ENCODE data around the gene RIT2. TPM values are rescaled to one million over a fixed set of nuclear protein-coding genes. Genes with fewer than 3 reads are reported as not detected.

The RIT2 gene
- polyA plus RNA-seq, 1 of the 3 experiments (the other 2 are of a cell fraction) = not detected

- no peaks in the 10 kb centered on the region for H3K79me2 ChIP-seq (ENCODE audit: insufficient read depth)
- H3K9ac ChIP-seq = no peak overlapping the region
- H3K9me3 ChIP-seq = no peaks in the 10 kb centered on the region
- H3K4me3 ChIP-seq (ENCODE audit: low read depth in 2 of 2, low read length in 1 of 2) = no peak overlapping the region
- no peaks in the 10 kb centered on the region for H3K36me3 ChIP-seq (replicated peaks in 1 of 2; ENCODE audit: control insufficient read depth in 1 of 2, insufficient read depth in 2 of 2, low read length in 1 of 2)
- WGBS (ENCODE audit: low lambda C conversion rate) = 43% methylated on average over 1 of the region's 1 CpG
- no peaks in the 10 kb centered on the region for H3K27me3 ChIP-seq (ENCODE audit: insufficient read depth)
- no peaks in the 10 kb centered on the region; a peak in 1 of 4 replicates for H3K4me1 ChIP-seq (ENCODE audit: control insufficient read depth in 1 of 2, insufficient read depth in 2 of 2, low read depth in 1 of 2, low read length in 1 of 2)
- ChIA-PET POLR2A (no interaction called here), CTCF (no interaction called here)
- H4K20me1 ChIP-seq (ENCODE audit: insufficient read depth) = no peaks in the 10 kb centered on the region
- no peaks in the 10 kb centered on the region for H3F3A ChIP-seq (replicated peaks; ENCODE audit: insufficient read depth)
- no peak overlapping the region for H3K4me2 ChIP-seq
- H3K9me2 ChIP-seq = no peaks in the 10 kb centered on the region
- TF ChIP-seq USF2 (IDR thresholded peaks at IDR 0.05; ENCODE audit: borderline replicate concordance, low read depth, low read length) = no peak
- no peak for TF ChIP-seq MXI1 (IDR thresholded peaks at IDR 0.05; ENCODE audit: low read depth, low read length)
- TF ChIP-seq, protein P1, sequence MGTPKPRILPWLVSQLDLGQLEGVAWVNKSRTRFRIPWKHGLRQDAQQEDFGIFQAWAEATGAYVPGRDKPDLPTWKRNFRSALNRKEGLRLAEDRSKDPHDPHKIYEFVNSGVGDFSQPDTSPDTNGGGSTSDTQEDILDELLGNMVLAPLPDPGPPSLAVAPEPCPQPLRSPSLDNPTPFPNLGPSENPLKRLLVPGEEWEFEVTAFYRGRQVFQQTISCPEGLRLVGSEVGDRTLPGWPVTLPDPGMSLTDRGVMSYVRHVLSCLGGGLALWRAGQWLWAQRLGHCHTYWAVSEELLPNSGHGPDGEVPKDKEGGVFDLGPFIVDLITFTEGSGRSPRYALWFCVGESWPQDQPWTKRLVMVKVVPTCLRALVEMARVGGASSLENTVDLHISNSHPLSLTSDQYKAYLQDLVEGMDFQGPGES (IDR thresholded peaks at IDR 0.05; ENCODE audit: low read depth, low read length) = no peak
- no peak for TF ChIP-seq REST (IDR thresholded peaks at IDR 0.05; ENCODE audit: low read depth, low read length)
- TF ChIP-seq FOXM1 (IDR thresholded peaks at IDR 0.05; ENCODE audit: low read depth) = no peak
- no peak for TF ChIP-seq CTCF (IDR thresholded peaks at IDR 0.05)
- TF ChIP-seq FOXJ3 (CRISPR knock-in tag; IDR thresholded peaks at IDR 0.05) = no peak
- no peak for TF ChIP-seq RXRA (IDR thresholded peaks at IDR 0.05; ENCODE audit: borderline replicate concordance, low read depth)
- TF ChIP-seq JUND (IDR thresholded peaks at IDR 0.05) = no peak
- no peak for TF ChIP-seq POLR2AphosphoS5 (IDR thresholded peaks at IDR 0.05; ENCODE audit: low read depth, low read length)
- no peak for TF ChIP-seq MEF2A (IDR thresholded peaks at IDR 0.05; ENCODE audit: borderline replicate concordance, low read depth)
- TF ChIP-seq NFIC (IDR thresholded peaks at IDR 0.05; ENCODE audit: borderline replicate concordance) = no peak
- TF ChIP-seq RAD21 (IDR thresholded peaks at IDR 0.05; ENCODE audit: low read length) = no peak
- no peak for TF ChIP-seq EP300 (IDR thresholded peaks at IDR 0.05; ENCODE audit: borderline replicate concordance in 1 of 2, low read depth in 1 of 2, low read length in 1 of 2)
- DNase-seq = no peak
- no peak overlapping the region for H3K27ac ChIP-seq (ENCODE audit: low read depth in 2 of 2, low read length in 1 of 2)
- H2AFZ ChIP-seq (ENCODE audit: low read depth) = no peak overlapping the region
Measured at GRCh38 chr18:43010611-43011010, 104.9 kb downstream of the RIT2 start.
